Inflammatory macrophage treated with lipopolysaccharide for 1 hour (primary cell): ENCODE data around the gene ARHGAP8.

ENCODE experiments used
- DNase-seq, 2 donors: peaks; one replicate each; pipeline ENCODE4 v3.0.0-alpha.2; 2020 to 2022

The ARHGAP8 gene

DNA sequence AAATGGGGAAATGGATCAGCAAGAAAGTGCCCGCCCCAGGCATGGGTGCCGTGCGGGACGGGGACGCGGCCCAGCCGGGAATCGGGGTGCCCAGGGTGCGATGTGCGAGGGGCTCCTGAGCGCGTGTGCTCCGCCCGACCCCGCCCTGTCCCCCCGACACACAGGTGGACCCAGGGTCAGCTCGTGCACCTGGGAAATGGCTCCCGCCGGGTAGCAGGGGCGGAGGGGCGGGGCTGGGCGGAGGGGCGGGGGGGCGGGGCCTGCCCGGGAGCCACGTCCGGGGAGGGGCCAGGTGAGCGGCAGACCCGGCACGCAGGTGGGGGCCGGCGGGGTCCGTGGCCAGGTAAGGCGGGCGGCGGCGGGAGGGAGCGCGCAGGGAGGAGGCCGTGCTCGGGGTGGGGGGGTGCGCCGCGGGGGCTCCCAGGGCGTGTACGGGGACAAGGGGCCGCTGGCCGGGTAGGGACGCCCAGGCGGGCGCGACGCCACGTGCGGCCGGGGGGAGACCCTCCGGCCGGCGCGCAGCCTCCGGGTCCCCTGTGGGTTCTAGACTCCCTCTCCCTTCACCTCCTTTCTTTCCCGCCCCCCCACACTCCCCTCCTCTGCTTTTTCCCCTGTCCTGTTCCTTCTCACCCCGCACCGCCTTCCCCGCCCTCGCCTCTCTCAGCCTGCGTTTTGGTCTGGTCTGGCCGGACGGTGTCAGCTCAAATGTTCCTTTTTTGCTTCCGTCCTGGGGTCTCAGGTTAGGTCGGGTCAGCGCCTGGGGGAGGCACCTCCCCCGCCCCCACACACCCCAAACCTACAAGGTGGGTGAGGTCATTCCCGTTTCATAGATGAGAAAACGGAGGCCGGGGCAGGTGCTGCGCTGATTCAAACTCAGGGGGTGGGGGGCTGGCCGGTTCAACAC lies at the start of gene ARHGAP8:
ARHGAP8 (plus strand) TSS at position 291 of the 904 bp plus-strand sequence. CDS start 33,953 bp downstream, outside the sequence.
- no peak for DNase-seq

- no peak for DNase-seq
These were observed 49.0 kb upstream of the ARHGAP8 start for GRCh38 chr22:44703255-44703870.

- no peak for DNase-seq
These were observed 48.0 kb upstream of the ARHGAP8 start for GRCh38 chr22:44704159-44705021.

GRCh38 chr22:44705022-44705297 lies 47.4 kb upstream of the ARHGAP8 start:
- no peak for DNase-seq

- no peak for DNase-seq
These were observed 45.9 kb upstream of the ARHGAP8 start for GRCh38 chr22:44706488-44706887.

DNA sequence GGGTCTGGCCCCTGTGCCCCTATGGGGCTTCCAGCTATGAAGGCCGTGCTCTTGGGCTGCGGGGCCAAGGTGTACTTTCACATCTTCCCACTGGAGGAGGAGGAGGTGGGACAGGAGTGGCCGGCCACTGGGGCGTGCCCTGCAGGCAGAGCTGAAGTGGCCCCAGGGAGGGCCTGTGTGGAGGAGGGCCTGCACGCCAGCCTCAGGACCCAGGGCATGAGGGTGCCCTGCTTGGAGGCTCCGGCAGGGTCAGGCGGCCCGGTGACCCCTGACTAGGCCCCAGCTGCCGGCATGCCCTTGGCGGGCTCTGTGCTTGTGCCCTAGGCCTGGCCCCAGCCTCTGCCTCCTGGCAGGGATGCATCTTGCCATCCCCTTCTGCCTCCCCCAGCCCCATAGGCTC lies 45.2 kb upstream of the ARHGAP8 start:
- no peak for DNase-seq

DNA sequence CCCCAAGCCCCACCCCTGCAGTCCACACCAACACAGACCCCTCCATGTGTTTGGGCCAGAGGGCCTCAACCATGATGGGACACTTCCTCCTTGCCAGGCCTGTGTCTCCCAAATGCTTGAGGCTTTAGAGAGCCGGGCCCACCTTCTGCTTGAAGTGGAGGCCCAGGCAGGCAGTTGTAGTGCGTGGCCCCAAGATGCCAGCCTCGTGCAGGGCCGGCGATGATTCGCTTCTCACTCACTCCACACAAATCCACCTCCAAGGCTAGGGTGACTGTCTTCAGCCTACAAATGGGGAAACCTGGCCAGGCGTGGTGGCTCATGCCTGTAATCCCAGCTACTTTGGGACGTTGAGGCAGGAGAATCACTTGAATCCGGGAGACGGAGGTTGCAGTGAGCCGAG lies 44.6 kb upstream of the ARHGAP8 start:
- DNase-seq, result no peak

GRCh38 chr22:44709881-44710392 lies 42.4 kb upstream of the ARHGAP8 start:
- DNase-seq, result no peak

DNA sequence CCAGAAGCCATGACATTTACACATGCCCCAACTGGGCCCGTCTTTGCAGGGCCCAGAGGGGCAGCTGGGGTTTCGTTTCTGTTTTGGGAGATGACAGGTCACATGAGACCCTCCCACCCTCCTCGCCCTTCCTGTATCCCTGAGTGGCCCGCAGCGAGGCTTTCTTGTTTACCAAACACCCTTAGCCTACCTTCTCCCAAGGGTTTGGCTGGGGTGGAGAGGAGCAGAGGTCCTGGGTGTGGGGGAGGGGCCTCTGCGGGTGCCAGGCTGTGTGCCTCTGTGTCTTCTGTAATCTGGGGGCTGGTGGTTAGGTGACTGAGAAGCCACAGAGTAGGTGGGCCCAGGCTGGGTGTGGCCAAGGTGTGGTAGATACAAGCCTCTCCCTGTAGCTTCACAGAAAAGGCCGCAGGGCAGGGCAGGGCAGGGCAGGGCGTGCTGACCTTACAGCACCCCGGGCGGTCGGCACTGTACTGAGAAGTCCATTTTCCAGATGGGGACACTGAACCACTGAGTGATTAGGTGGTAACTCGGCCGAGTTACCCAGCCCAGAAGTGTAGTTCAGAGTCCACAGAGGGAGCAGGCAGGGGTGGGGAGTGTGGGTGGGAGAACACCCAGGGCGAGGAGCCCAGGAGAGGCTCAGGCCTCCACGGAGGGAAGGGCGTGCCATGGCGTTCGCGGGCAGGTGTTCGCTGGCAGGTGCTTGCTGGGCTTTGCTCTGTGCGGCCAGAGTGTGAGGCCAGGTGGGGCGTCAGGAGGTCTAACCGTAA lies 41.7 kb upstream of the ARHGAP8 start:
- DNase-seq, result no peak

- DNase-seq, result no peak
These were observed 41.2 kb upstream of the ARHGAP8 start for GRCh38 chr22:44711241-44711560.

DNA sequence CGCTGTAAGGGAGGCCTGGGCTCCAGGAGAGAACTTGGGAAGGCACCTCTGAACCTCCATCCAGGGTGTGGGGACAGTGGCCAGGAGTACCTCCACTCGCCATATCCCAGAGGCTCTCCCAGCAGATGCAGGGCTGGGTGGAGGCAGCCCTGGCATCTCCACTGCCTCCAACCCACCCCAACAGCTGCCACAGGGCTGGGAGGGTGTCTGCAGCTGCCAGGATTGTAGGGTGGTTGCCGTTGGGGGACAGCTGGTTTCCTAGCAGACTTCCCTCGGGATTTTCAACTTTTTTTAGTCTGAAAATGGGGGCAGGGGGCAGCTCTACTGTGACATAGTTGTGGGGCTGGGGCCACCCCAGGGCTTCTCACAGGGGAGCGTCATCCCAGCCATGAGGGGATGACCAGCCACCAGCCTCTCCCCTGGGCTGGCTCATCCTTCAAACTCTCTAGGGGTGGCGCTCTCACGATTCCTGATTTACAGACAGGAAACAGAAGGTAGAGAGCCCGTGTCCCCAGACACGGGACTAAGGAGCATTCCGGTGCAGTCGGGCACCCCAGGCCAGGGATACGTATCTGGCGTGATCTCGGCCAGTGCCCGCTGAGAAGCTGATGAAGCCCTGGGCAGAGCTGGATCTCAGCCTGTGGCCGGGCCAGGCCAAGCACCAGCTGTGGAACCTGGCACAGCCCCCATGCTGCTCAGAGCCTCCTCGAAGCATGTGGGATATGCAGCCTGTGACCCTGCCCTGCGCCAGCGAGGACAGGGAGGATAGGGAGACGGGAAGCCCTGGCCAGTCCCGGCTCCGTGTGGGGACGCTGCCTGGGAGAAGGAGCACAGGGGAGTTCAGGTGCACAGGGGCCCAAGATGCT lies 40.5 kb upstream of the ARHGAP8 start:
- DNase-seq, result no peak

- no peak for DNase-seq
These were observed 39.4 kb upstream of the ARHGAP8 start for GRCh38 chr22:44712962-44713361.

GRCh38 chr22:44714703-44715350 lies 37.5 kb upstream of the ARHGAP8 start:
- DNase-seq, result no peak

- DNase-seq, result no peak
These were observed 34.0 kb upstream of the ARHGAP8 start for GRCh38 chr22:44718418-44718817.

- no peak for DNase-seq
These were observed 32.6 kb upstream of the ARHGAP8 start for GRCh38 chr22:44719586-44720368.

- no peak for DNase-seq
These were observed 31.2 kb upstream of the ARHGAP8 start for GRCh38 chr22:44721213-44721612.

DNA sequence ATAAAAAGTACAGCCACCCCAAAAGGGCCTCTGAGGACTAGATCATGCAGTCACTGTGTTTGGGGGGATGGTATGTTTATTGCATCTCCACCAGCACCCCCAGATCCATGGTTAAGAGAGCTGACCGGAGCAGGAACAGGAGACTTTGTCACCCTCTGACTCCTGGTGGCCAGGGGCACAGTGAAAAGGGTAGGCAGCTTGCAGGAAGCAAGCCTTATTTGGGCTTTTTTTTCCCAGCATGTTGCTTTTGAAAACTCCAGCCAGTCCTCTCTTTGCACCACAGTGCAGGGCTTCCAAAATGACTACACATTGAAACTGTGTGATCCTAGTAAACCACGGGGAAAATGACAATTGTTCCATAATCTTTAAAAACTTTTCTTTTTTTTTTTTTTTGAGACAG lies 29.8 kb upstream of the ARHGAP8 start:
- no peak for DNase-seq

DNA sequence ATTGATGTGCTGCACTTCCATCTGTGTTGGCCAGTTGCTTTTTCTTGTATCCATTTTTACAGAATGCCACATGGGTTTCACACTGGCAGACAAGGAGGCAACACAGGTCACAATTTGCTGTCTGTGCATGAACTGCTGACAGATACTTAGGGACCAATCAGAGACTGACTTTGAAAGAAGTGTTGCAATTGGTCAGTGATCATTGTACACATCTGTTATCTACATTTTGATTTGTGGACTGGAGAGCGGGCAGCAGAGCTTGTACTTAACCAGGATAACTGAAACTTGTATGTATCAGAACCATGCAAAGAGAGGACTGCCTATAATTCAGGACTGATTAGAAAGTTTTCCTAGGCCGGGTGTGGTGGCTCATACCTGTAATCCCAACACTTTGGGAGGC lies 28.6 kb upstream of the ARHGAP8 start:
- DNase-seq, result peak in 1 of 2 donors; percentile 26

- no peak for DNase-seq
These were observed 28.0 kb upstream of the ARHGAP8 start for GRCh38 chr22:44724416-44724815.

DNA sequence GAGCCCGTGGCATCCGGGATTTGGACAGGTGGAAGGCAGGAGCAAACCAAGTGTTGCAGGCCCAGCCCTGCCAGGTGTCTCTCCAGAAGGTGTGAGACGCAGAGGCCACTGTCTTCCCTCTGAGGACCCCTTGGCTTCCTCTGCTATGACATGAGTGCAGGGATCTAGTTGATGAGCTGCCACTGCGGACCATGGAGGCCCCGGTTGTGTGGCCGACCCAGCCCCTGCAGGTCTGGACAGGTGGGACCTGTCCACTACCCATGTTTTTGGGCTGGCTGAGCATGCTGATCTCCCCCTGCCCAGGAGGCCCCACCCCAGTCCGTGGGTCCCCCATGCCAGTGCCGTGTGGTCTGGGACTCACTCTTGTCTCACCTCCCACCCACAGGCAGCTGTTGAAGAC lies 27.5 kb upstream of the ARHGAP8 start:
- DNase-seq, result no peak
